GM12878 (cell line): ENCODE measurements around the gene LMBRD1. TPM values are rescaled to one million over a fixed set of nuclear protein-coding genes. Genes with fewer than 3 reads are reported as not detected.

Experiments used
- ATF2 ChIP-seq: IDR thresholded peaks from 2 replicates; pipeline ENCODE4 v1.6.1; 2012; ENCODE audit warnings: low read length, inconsistent platforms
- CREB1 ChIP-seq: IDR thresholded peaks from 2 replicates; pipeline ENCODE4 v1.6.1; 2012; ENCODE audit warnings: low read depth, mild to moderate bottlenecking, inconsistent platforms
- ETV6 ChIP-seq, 2 experiments: fragments of 450-650 bp in 1 of 2; IDR thresholded peaks in 1 of 2; conservative IDR thresholded peaks in 1 of 2; 2 replicates each; pipeline ENCODE4 v1.6.1; 2014; ENCODE audit warnings: antibody characterized with exemption in 1 of 2, borderline replicate concordance in 1 of 2, low read depth in 1 of 2, mild to moderate bottlenecking in 1 of 2, moderate library complexity in 1 of 2
- FOXM1 ChIP-seq: IDR thresholded peaks from 2 replicates; pipeline ENCODE4 v1.6.1; 2012; ENCODE audit warnings: low read depth, mild to moderate bottlenecking, inconsistent platforms, low read length, moderate library complexity
- HDAC6 ChIP-seq: fragments of 200-600 bp; sonication (generic); IDR thresholded peaks from one replicate; pipeline ENCODE4 v1.8.0; 2017; ENCODE audit warnings: antibody characterized with exemption; ENCODE audit not compliant: unreplicated experiment
- KAT2A ChIP-seq: conservative IDR thresholded peaks from 2 replicates; pipeline ENCODE4 v1.6.1; 2011; ENCODE audit warnings: low read depth, low read length; ENCODE audit not compliant: control insufficient read depth
- MEF2B ChIP-seq: fragments of 450-650 bp; IDR thresholded peaks from 2 replicates; pipeline ENCODE4 v1.6.1; 2018; ENCODE audit warnings: mild to moderate bottlenecking, moderate library complexity; ENCODE audit not compliant: partially characterized antibody, poor library complexity, severe bottlenecking
- MLLT1 ChIP-seq: fragments of 450-650 bp; IDR thresholded peaks from 2 replicates; pipeline ENCODE4 v1.6.1; 2016; ENCODE audit warnings: mild to moderate bottlenecking
- MTA2 ChIP-seq: fragments of 450-650 bp; IDR thresholded peaks from 2 replicates; pipeline ENCODE4 v1.6.1; 2016; ENCODE audit warnings: low read depth, mild to moderate bottlenecking, moderate library complexity
- MXI1 ChIP-seq: fragments of 150-350 bp; IDR thresholded peaks from 2 replicates; pipeline ENCODE4 v1.6.1; 2011; ENCODE audit warnings: low read depth, mild to moderate bottlenecking, inconsistent platforms, low read length, improper control_type of control experiment
- MYB ChIP-seq: fragments of 150-350 bp; IDR thresholded peaks from 2 replicates; pipeline ENCODE4 v1.6.1; 2014; ENCODE audit warnings: mild to moderate bottlenecking, low read depth, low read length, borderline replicate concordance
- NR2F1 ChIP-seq: fragments of 450-650 bp; conservative IDR thresholded peaks from 2 replicates; pipeline ENCODE4 v1.6.1; 2017; ENCODE audit warnings: mild to moderate bottlenecking
- PAX8 ChIP-seq: fragments of 450-650 bp; IDR thresholded peaks from 2 replicates; pipeline ENCODE4 v1.6.1; 2017; ENCODE audit warnings: mild to moderate bottlenecking, moderate library complexity
- PKNOX1 ChIP-seq: fragments of 450-650 bp; IDR thresholded peaks from 2 replicates; pipeline ENCODE4 v1.6.1; 2016; ENCODE audit warnings: mild to moderate bottlenecking
- POLR2A ChIP-seq: IDR thresholded peaks from 2 replicates; pipeline ENCODE4 v1.6.1; 2011; ENCODE audit warnings: low read depth, mild to moderate bottlenecking, low read length
- RB1 ChIP-seq: fragments of 450-650 bp; formaldehyde crosslinking; IDR thresholded peaks from 2 replicates; pipeline ENCODE4 v1.6.1; 2017; ENCODE audit warnings: mild to moderate bottlenecking, borderline replicate concordance
- RBBP5 ChIP-seq: fragments of 200-600 bp; sonication (generic); conservative IDR thresholded peaks from 2 replicates; pipeline ENCODE4 v1.6.1; 2016
- SMAD5 ChIP-seq: IDR thresholded peaks from 2 replicates; pipeline ENCODE4 v1.6.1; 2016; ENCODE audit warnings: antibody characterized with exemption, low read depth
- STAT3 ChIP-seq: IDR thresholded peaks from 2 replicates; pipeline ENCODE4 v1.6.1; 2011; ENCODE audit warnings: low read depth, low read length, improper control_type of control experiment
- TBL1XR1 ChIP-seq: IDR thresholded peaks from 2 replicates; pipeline ENCODE4 v1.6.1; 2012; ENCODE audit warnings: low read depth, low read length, improper control_type of control experiment
- TCF12 ChIP-seq: IDR thresholded peaks from 2 replicates; pipeline ENCODE4 v1.6.1; 2011; ENCODE audit warnings: low read depth, mild to moderate bottlenecking, low read length
- YBX1 ChIP-seq: fragments of 450-650 bp; IDR thresholded peaks from 2 replicates; pipeline ENCODE4 v1.6.1; 2016; ENCODE audit warnings: antibody characterized with exemption
- YY1 ChIP-seq: IDR thresholded peaks from 2 replicates; pipeline ENCODE4 v1.6.1; 2011; ENCODE audit warnings: low read depth, mild to moderate bottlenecking, low read length
- ZNF384 ChIP-seq: IDR thresholded peaks from 2 replicates; pipeline ENCODE4 v1.6.1; 2012; ENCODE audit warnings: low read depth, mild to moderate bottlenecking, low read length, improper control_type of control experiment, borderline replicate concordance
- ZZZ3 ChIP-seq: IDR thresholded peaks from 2 replicates; pipeline ENCODE4 v1.6.1; 2011; ENCODE audit warnings: low read depth; ENCODE audit not compliant: control insufficient read depth, insufficient read length
- polyA plus RNA-seq, 11 experiments: library from polyadenylated mRNA; depleted of rRNA in 4 of 11; unstranded in 6 of 11; stranded (reverse) in 5 of 11; fragments of >200 nt; fragmentation: Nextera tagmentation in 4 of 11; fragmentation: Illumina TruSeq in 1 of 11; extraction: Ambion mirVana in 4 of 11; extraction: Trizol in 1 of 11; gene quantifications; 1 replicate in 1 of 11; 2 replicates in 10 of 11; pipeline versions ENCODE4 v1.2.1 to v1.2.3, GENCODE V29; 2011 to 2016; ENCODE audit warnings: inconsistent platforms in 2 of 11, missing spikeins in 2 of 11, low read depth in 1 of 11
- total RNA-seq, 4 experiments: library from RNA; depleted of rRNA in 3 of 4; stranded (reverse); fragments of >200 nt in 3 of 4; fragmentation: Illumina TruSeq in 1 of 4; extraction: Trizol in 1 of 4; gene quantifications; 2 replicates each; pipeline versions ENCODE4 v1.2.1 to v1.2.3, GENCODE V29; 2013 to 2021
- TF ChIP-seq, protein P1 (sequence below): IDR thresholded peaks from 2 replicates; pipeline ENCODE4 v1.6.1; 2011; ENCODE audit warnings: low read depth, mild to moderate bottlenecking, low read length, moderate library complexity, borderline replicate concordance; ENCODE audit errors: extremely low read depth

LMBRD1 gene
- total and polyA plus RNA-seq, 10 of the 15 experiments (the other 5 are each of a cell fraction or from before 2014, with no cell fraction given), result 20.0 to 82.1 (median 27.2) TPM

GRCh38 chr6:69796642-69797390 is at the start of gene LMBRD1 (continued):
- TF ChIP-seq NR2F1 (peak; percentile 97), RB1 (no peak; the same call in 1 of the 2 replicates), PAX8 (no peak), ZNF384 (no peak), MYB (no peak), TCF12 (no peak), SMAD5 (no peak), RBBP5 (no peak), MXI1 (peak; percentile 89), MEF2B (peak; percentile 45), YY1 (peak; percentile 92), ATF2 (no peak), MLLT1 (peak; percentile 12; the same call in 1 of the 2 replicates), MTA2 (no peak), YBX1 (no peak), PKNOX1 (peak; percentile 33; the same call in 1 of the 2 replicates), POLR2A (peak; percentile 83), KAT2A (no peak), HDAC6 (no peak), ETV6 (conservative IDR thresholded peaks at IDR 0.05 in 1 of 2, IDR thresholded peaks at IDR 0.05 in 1 of 2; ENCODE audit: borderline replicate concordance in 1 of 2, low read depth in 1 of 2) (no peak), ZZZ3 (no peak), FOXM1 (0 out of 2 replicates have a peak, but pooled peaks have one; percentile 11), CREB1 (peak; percentile 78; the same call in 1 of the 2 replicates), STAT3 (no peak), TBL1XR1 (no peak)
- TF ChIP-seq, protein P1, sequence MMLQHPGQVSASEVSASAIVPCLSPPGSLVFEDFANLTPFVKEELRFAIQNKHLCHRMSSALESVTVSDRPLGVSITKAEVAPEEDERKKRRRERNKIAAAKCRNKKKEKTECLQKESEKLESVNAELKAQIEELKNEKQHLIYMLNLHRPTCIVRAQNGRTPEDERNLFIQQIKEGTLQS, result no peak
